Breast epithelium (tissue), 4 donors: ENCODE data around the gene CNTN5. TPM values are rescaled to one million over a fixed set of nuclear protein-coding genes. Genes with fewer than 3 reads are reported as not detected.

ENCODE experiments used
- DNase-seq, 2 donors: peaks; one replicate each; pipeline ENCODE4 v3.0.0-alpha.2; 2019; ENCODE audit warnings: low spot score in 2 of 2
- H3K27ac ChIP-seq, 2 donors: fragments of 200-600 bp; sonication (generic) in 1 of 2; one replicate each; pipeline ENCODE4 v1.5.1; 2016 to 2019; ENCODE audit warnings: mild to moderate bottlenecking in 1 of 2
- H3K27me3 ChIP-seq, 2 donors: fragments of 200-600 bp; sonication (generic) in 1 of 2; one replicate each; pipeline versions ENCODE4 v1.5.1 to v1.6.0; 2017 to 2019; ENCODE audit warnings: control low read depth in 1 of 2, mild to moderate bottlenecking in 1 of 2
- H3K36me3 ChIP-seq: fragments of 200-600 bp; one replicate; pipeline ENCODE4 v1.5.1; 2019
- H3K4me1 ChIP-seq, 2 donors: fragments of 200-600 bp; sonication (generic); one replicate each; pipeline ENCODE4 v1.5.1; 2016 to 2019; ENCODE audit warnings: control low read depth in 1 of 2
- H3K4me3 ChIP-seq, 3 donors: fragments of 200-600 bp; sonication (generic); 1 replicate in 2 of 3; 2 replicates in 1 of 3; pipeline ENCODE4 v1.5.1; 2016 to 2019; ENCODE audit warnings: mild to moderate bottlenecking in 3 of 3, moderate library complexity in 2 of 3
- H3K9me3 ChIP-seq, 2 donors: fragments of 200-600 bp; sonication (generic) in 1 of 2; one replicate each; pipeline ENCODE4 v1.5.1; 2016 to 2019; ENCODE audit warnings: control low read depth in 1 of 2
- CTCF ChIP-seq, 3 donors: fragments of 450-650 bp; IDR thresholded peaks; one replicate each; pipeline ENCODE4 v1.5.1; 2016 to 2017; ENCODE audit warnings: antibody characterized with exemption in 3 of 3, mild to moderate bottlenecking in 3 of 3, moderate library complexity in 3 of 3
- POLR2A ChIP-seq: fragments of 450-650 bp; IDR thresholded peaks from one replicate; pipeline ENCODE4 v1.6.1; 2016; ENCODE audit warnings: antibody characterized with exemption, mild to moderate bottlenecking, moderate library complexity
- POLR2AphosphoS5 ChIP-seq, 3 donors: sonication (generic); formaldehyde crosslinking; IDR thresholded peaks; one replicate each; pipeline ENCODE4 v1.6.1; 2017; ENCODE audit warnings: antibody characterized with exemption in 3 of 3
- intact Hi-C: fragments of 100-400 bp; cut with DNase I; formaldehyde crosslinking; loops from one replicate; pipeline ENCODE4 v1.15.1; 2023; ENCODE audit warnings: low total_unique reads
- total RNA-seq, 3 donors: library from RNA; depleted of rRNA; stranded (reverse); fragments of >200 nt; gene quantifications; one replicate each; pipeline ENCODE4 v1.1.0, GENCODE V29; 2016

CNTN5 gene
- total RNA-seq, 3 donors from 2014 or later: not detected

GRCh38 chr11:99135508-99135907 is 114.8 kb downstream of the CNTN5 start:
- Histone ChIP-seq H3K27me3 (no peaks in the 10 kb centered on the region), H3K36me3 (no peaks in the 10 kb centered on the region), H3K4me1 (no peaks in the 10 kb centered on the region), H3K9me3 (peaks cover 0 to 13% of the 10 kb centered on the region in 2 donors), H3K27ac (no peak overlapping the region), H3K4me3 (no peak overlapping the region)
- DNase-seq: no peak
- TF ChIP-seq CTCF (IDR thresholded peaks at IDR 0.05) (no peak), POLR2A (no peak), POLR2AphosphoS5 (IDR thresholded peaks at IDR 0.05) (no peak)
- intact Hi-C loops: no loop called here

DNA sequence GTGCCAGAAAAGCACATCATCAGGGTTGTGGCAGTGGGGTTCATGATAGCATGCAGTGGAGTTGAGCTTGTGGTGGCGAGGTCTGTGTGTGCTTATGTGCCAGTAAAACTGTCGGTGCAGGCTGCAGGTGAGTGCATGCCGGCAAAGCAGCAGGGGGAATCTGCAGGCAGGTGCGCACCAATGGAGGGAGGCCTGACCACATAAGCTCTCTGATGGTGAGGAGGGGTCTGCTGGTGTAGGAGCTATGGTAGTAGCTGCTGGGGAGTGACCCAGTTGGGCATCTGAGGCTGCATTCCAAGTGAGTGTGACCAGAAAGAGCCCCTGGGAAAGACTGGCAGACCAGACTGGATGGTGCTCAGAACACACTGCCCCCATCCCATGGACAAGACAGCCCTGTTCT is 121.5 kb downstream of the CNTN5 start:
- Histone ChIP-seq H3K4me3 (no peak overlapping the region), H3K27ac (no peak overlapping the region), H3K4me1 (no peaks in the 10 kb centered on the region), H3K9me3 (no peaks in the 10 kb centered on the region), H3K36me3 (no peaks in the 10 kb centered on the region), H3K27me3 (no peaks in the 10 kb centered on the region)
- no peak for DNase-seq
- intact Hi-C loops: no loop called here
- TF ChIP-seq POLR2A: no peak
- no peak for TF ChIP-seq CTCF (IDR thresholded peaks at IDR 0.05)
- TF ChIP-seq POLR2AphosphoS5 (IDR thresholded peaks at IDR 0.05): no peak

GRCh38 chr11:99148352-99148751 is 127.6 kb downstream of the CNTN5 start:
- Histone ChIP-seq H3K4me3 (no peak overlapping the region), H3K9me3 (no peaks in the 10 kb centered on the region), H3K27ac (no peak overlapping the region), H3K36me3 (no peaks in the 10 kb centered on the region), H3K4me1 (no peaks in the 10 kb centered on the region), H3K27me3 (no peaks in the 10 kb centered on the region)
- TF ChIP-seq POLR2A: no peak
- no peak for TF ChIP-seq CTCF (IDR thresholded peaks at IDR 0.05)
- no peak for TF ChIP-seq POLR2AphosphoS5 (IDR thresholded peaks at IDR 0.05)
- intact Hi-C loops: no loop called here
- DNase-seq: no peak

- no peaks in the 10 kb centered on the region for H3K9me3 ChIP-seq
- DNase-seq: no peak
- H3K27ac ChIP-seq: no peak overlapping the region
- no peak overlapping the region for H3K4me3 ChIP-seq
- no peak for TF ChIP-seq CTCF (IDR thresholded peaks at IDR 0.05)
- no peak for TF ChIP-seq POLR2A
- no peak for TF ChIP-seq POLR2AphosphoS5 (IDR thresholded peaks at IDR 0.05)
- H3K27me3 ChIP-seq: no peaks in the 10 kb centered on the region
- H3K4me1 ChIP-seq: no peaks in the 10 kb centered on the region
- H3K36me3 ChIP-seq: no peaks in the 10 kb centered on the region
- intact Hi-C loops: no loop called here
Measured at GRCh38 chr11:99154277-99154676, 133.5 kb downstream of the CNTN5 start.

- DNase-seq: no peak
- TF ChIP-seq POLR2A: no peak
- no peak for TF ChIP-seq POLR2AphosphoS5 (IDR thresholded peaks at IDR 0.05)
- no peak for TF ChIP-seq CTCF (IDR thresholded peaks at IDR 0.05)
- no peaks in the 10 kb centered on the region for H3K27me3 ChIP-seq
- H3K27ac ChIP-seq: no peak overlapping the region
- no peaks in the 10 kb centered on the region for H3K36me3 ChIP-seq
- H3K9me3 ChIP-seq: no peaks in the 10 kb centered on the region
- no peaks in the 10 kb centered on the region for H3K4me1 ChIP-seq
- intact Hi-C loops: loop anchor here (2.0 kb wide), 1 partner anchor 32 kb away; no protein-coding TSS in a partner anchor
- H3K4me3 ChIP-seq: no peak overlapping the region
Measured at GRCh38 chr11:99160447-99160846, 139.7 kb downstream of the CNTN5 start.
